HFF-Myc (cell line): ENCODE results near the gene NPLOC4.

Source experiments
- DNase-seq: peaks from one replicate; pipeline ENCODE4 v3.0.0-alpha.2; 2011; ENCODE audit warnings: low read depth; ENCODE audit errors: extremely low read depth
- H3K4me3 ChIP-seq: replicated peaks from 2 replicates; pipeline ENCODE4 v1.5.1; 2011; ENCODE audit warnings: low read depth, mild to moderate bottlenecking, control low read depth, low read length
- TF ChIP-seq, protein P1 (sequence below): IDR thresholded peaks from 2 replicates; pipeline ENCODE4 v1.5.1; 2012; ENCODE audit warnings: mild to moderate bottlenecking, low read depth, low read length, control low read depth; ENCODE audit errors: missing control alignments

The NPLOC4 gene

DNA sequence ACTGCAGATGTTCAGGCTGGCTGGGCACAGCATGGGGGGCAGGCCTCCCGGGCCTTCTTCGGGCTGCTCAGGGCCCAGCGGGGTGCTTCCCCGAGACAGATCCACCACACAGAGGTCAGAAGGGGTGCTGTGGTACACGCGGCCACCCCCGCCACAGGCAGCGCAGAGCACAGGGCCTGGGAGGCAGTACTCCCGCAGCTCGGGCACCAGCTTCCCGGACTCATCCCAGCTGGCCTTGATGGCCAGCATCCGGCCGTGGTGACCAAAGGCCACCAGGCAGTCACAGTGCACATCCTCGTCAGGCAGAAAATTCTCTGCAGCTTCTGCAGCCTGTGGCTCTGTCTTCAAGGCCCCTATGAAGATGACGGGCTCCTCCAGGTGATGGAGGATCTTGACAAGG, 86.6 kb downstream of the NPLOC4 start:
- TF ChIP-seq, protein P1, sequence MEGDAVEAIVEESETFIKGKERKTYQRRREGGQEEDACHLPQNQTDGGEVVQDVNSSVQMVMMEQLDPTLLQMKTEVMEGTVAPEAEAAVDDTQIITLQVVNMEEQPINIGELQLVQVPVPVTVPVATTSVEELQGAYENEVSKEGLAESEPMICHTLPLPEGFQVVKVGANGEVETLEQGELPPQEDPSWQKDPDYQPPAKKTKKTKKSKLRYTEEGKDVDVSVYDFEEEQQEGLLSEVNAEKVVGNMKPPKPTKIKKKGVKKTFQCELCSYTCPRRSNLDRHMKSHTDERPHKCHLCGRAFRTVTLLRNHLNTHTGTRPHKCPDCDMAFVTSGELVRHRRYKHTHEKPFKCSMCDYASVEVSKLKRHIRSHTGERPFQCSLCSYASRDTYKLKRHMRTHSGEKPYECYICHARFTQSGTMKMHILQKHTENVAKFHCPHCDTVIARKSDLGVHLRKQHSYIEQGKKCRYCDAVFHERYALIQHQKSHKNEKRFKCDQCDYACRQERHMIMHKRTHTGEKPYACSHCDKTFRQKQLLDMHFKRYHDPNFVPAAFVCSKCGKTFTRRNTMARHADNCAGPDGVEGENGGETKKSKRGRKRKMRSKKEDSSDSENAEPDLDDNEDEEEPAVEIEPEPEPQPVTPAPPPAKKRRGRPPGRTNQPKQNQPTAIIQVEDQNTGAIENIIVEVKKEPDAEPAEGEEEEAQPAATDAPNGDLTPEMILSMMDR: no peak
- peak overlapping the region; percentile 83; the same call in 1 of the 2 replicates for H3K4me3 ChIP-seq
- no peak for DNase-seq

- no peak overlapping the region for H3K4me3 ChIP-seq
- DNase-seq: no peak
- TF ChIP-seq, protein P1: no peak
Observed at GRCh38 chr17:81549826-81550225, 87.1 kb downstream of the NPLOC4 start.

DNA sequence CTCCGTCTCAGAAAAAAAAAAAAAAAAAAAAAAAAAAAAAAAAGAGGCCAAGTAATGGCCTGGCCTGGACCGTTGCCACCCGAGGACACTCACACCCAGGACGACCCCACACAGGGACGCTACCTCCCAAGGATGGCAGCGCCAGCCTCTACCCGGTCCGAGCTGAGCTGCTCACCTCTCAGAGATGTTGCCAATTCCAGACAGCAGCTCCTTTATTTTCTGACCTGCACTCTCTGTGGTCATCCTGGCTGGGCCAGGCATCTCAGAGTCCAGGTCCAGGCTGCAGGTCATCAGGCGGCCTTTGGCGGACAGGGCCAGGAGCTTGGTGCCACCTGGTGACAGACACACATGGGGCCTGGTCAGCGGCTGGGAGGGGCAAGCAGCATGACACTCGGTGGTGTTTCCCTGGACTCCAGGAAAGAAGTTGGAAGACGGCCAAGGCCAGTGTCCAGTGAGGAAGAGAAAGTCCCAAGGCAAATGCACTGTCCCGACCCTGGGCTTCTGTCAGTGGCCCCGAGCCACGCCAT, 87.8 kb downstream of the NPLOC4 start:
- no peak overlapping the region for H3K4me3 ChIP-seq
- DNase-seq: no peak
- TF ChIP-seq, protein P1: no peak

GRCh38 chr17:81547614-81547982, 89.3 kb downstream of the NPLOC4 start:
- no peak overlapping the region for H3K4me3 ChIP-seq
- no peak for DNase-seq
- TF ChIP-seq, protein P1: no peak

DNA sequence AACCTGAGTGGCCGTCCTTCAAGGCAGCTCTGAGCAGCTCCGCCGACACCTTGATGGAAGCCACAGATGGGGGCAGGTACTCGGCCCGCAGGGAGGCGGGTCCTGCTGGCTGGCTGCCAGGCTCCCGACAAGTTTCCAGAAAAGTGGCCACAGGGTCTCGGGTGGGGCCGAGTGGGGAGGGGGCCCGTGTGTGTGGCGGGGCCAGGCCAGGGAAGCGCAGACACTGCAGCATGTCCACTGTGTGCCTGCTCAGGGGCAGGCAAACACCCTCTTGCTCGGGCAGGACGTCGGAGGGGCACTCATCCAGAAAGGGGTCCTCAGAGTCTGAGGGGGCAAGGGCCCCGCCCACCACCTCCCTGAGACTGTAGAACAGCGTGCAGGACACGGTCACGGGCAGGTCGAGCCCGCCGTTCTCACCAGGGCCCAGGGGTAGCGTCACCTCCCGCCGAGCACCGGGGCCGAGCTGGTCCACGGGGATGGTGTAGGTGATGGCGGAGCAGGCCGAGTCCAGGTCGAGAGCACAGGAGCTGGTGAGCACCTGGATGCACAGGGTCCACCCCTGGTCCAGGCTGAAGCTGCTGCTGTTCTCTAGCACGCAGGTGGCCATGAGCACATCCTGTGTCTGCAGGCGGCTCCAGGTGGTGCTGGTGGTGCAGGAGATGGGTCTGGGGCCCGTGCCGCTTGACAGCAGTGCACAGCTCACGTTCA, 89.9 kb downstream of the NPLOC4 start:
- H3K4me3 ChIP-seq: no peak overlapping the region
- no peak for DNase-seq
- TF ChIP-seq, protein P1: no peak

GRCh38 chr17:81545160-81545949, 91.6 kb downstream of the NPLOC4 start:
- TF ChIP-seq, protein P1: no peak
- DNase-seq: no peak
- no peak overlapping the region for H3K4me3 ChIP-seq
